BLaER1 (cell line): ENCODE measurements around the gene SDK2.

Experiments used
- H3K27ac ChIP-seq: shearing (Covaris generic); formaldehyde crosslinking; 2 replicates; pipeline ENCODE4 v1.8.1; 2022
- H3K27me3 ChIP-seq: shearing (Covaris generic); formaldehyde crosslinking; 2 replicates; pipeline ENCODE4 v1.8.1; 2022
- H3K36me3 ChIP-seq: shearing (Covaris generic); formaldehyde crosslinking; 2 replicates; pipeline ENCODE4 v1.8.1; 2022
- H3K4me1 ChIP-seq: shearing (Covaris generic); formaldehyde crosslinking; 2 replicates; pipeline ENCODE4 v1.8.1; 2022
- H3K4me2 ChIP-seq: shearing (Covaris generic); formaldehyde crosslinking; 2 replicates; pipeline ENCODE4 v1.8.1; 2022
- H3K4me3 ChIP-seq: shearing (Covaris generic); formaldehyde crosslinking; 2 replicates; pipeline ENCODE4 v1.8.1; 2022
- H3K9ac ChIP-seq: shearing (Covaris generic); formaldehyde crosslinking; 2 replicates; pipeline ENCODE4 v1.8.1; 2022
- H3K9me3 ChIP-seq: shearing (Covaris generic); formaldehyde crosslinking; 2 replicates; pipeline ENCODE4 v1.8.1; 2022
- H4K20me1 ChIP-seq: shearing (Covaris generic); formaldehyde crosslinking; 2 replicates; pipeline ENCODE4 v1.8.1; 2022
- Cebpa-rat ChIP-seq: shearing (Covaris generic); IDR thresholded peaks from 2 replicates; pipeline ENCODE4 v1.8.1; 2022

SDK2 gene

DNA sequence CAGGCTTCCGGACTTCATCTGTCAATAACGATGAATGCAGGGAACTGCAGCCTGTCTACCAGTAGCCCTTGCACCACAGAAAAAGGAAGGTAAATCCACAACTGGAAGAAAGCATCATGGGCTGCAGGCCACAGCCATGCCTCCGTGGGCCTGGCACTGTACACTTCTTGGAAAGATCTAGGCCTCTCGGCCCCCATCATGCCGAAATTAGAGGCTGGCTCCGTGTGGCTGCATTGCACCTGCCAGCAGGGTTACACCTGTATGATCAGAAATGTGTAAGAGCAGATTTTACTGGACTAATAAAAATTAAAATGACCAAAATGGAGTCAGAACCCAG lies 52.2 kb downstream of the SDK2 start:
- H4K20me1 ChIP-seq: no peaks in the 10 kb centered on the region
- no peaks in the 10 kb centered on the region for H3K9me3 ChIP-seq
- H3K27ac ChIP-seq: peak overlapping the region; percentile 90
- no peaks in the 10 kb centered on the region for H3K27me3 ChIP-seq
- H3K4me1 ChIP-seq: peaks cover 100% of the 10 kb centered on the region
- peak overlapping the region; percentile 87 for H3K4me2 ChIP-seq
- H3K9ac ChIP-seq: peak overlapping the region; percentile 78
- TF ChIP-seq Cebpa-rat: no peak
- H3K4me3 ChIP-seq: peak overlapping the region; percentile 51
- H3K36me3 ChIP-seq: no peaks in the 10 kb centered on the region

DNA sequence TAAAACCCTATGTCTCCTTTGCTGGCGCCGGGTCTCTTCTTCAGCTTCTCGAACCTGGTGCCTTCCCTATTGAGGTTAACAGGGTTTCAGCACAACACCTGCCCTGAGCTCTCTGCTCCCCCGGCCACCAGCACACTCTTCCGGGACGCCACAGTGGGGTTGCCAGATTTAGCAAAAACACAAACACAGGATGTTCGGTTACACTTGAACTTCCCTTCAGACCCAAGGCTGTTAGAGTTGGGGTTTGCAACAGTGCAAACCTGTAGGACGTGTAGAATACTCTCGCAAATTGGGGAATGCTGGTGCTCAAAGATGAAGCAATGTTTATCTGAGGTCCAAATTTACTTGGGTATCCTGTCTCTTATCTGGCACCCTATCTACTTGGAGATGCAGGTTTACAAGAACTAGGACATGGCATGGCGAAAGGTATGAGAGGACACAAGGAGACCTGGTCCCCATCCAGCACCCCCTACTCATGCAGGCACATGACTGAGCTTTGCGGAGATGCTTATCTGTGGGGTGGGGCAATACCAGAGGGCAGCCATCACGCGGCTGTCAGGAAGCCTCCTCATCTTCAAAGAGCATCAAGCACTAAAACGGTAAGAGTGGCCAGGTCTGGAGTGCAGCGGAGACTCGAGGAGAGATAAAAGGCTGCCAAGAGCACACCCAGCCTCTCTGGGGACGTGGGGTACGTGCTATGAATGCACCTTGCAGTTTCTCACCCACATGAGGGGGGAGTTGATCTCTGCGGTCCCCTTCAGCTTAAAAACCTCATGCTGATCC lies 52.8 kb downstream of the SDK2 start:
- H3K4me1 ChIP-seq: peaks cover 100% of the 10 kb centered on the region
- no peaks in the 10 kb centered on the region for H3K36me3 ChIP-seq
- H3K27me3 ChIP-seq: no peaks in the 10 kb centered on the region
- peak overlapping the region; percentile 87 for H3K4me2 ChIP-seq
- peak overlapping the region; percentile 90 for H3K27ac ChIP-seq
- H3K4me3 ChIP-seq: peak overlapping the region; percentile 51
- peak overlapping the region; percentile 78 for H3K9ac ChIP-seq
- H3K9me3 ChIP-seq: no peaks in the 10 kb centered on the region
- H4K20me1 ChIP-seq: no peaks in the 10 kb centered on the region
- peak; percentile 48; the same call in 1 of the 2 replicates for TF ChIP-seq Cebpa-rat

DNA sequence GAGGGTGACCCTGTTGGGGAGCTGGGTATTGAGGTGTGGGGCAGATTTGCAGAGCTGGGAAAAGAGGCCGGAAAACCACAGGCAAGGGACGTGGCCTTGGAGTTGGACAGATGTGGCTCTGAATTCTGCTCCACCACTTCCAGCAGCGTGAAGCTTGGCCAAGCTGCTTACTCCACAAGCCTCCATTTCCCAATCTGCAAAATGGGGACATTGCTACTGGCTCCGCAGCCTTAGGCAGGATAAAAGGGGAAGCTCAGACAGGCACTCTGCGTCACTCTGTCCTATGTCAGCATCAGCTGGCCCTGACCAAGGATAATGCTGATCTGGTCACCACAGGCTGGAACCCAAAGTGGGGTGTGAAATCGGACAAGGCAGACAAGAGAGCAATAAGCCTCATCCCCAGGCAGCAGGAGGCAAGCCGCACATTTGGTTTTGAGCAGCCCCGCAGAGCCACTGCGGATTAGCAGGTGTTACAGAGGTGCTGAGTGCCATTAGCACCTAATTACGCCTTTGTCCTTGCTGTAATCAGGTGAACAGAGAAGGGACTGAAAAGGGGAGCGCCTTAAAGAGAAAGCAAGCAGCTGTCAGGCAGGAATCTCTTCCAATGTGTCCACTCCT lies 54.8 kb downstream of the SDK2 start:
- no peaks in the 10 kb centered on the region for H3K27me3 ChIP-seq
- H3K9me3 ChIP-seq: no peaks in the 10 kb centered on the region
- peak overlapping the region; percentile 87 for H3K4me2 ChIP-seq
- no peaks in the 10 kb centered on the region for H3K36me3 ChIP-seq
- no peaks in the 10 kb centered on the region for H4K20me1 ChIP-seq
- H3K4me1 ChIP-seq: peaks cover 100% of the 10 kb centered on the region
- H3K4me3 ChIP-seq: no peak overlapping the region
- peak overlapping the region; percentile 90 for H3K27ac ChIP-seq
- no peak for TF ChIP-seq Cebpa-rat
- H3K9ac ChIP-seq: peak overlapping the region; percentile 49

DNA sequence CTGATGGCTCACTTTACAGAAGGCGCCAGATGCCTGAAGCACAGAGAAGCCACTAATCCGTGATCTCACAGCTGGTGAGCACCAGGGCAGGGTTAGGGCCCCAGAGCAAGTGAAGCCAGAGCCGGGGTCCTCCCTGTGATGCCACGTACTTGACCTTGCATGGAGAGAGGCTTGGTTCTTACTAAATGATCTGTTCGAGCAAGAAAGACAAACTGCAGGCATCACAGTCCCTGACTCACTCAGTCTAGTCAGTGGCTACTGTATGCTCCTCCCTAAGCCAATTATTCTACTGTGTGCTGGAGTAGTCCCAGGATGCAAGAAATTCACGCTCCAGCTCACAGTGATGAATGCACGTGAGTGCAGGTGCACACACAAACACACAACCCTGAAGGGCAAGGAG lies 55.4 kb downstream of the SDK2 start:
- Histone ChIP-seq H3K4me2 (peak overlapping the region; percentile 87), H4K20me1 (no peaks in the 10 kb centered on the region), H3K9ac (peak overlapping the region; percentile 59), H3K27ac (peak overlapping the region; percentile 90), H3K9me3 (no peaks in the 10 kb centered on the region), H3K27me3 (no peaks in the 10 kb centered on the region), H3K36me3 (no peaks in the 10 kb centered on the region), H3K4me3 (no peak overlapping the region), H3K4me1 (peaks cover 100% of the 10 kb centered on the region)
- TF ChIP-seq Cebpa-rat: no peak

DNA sequence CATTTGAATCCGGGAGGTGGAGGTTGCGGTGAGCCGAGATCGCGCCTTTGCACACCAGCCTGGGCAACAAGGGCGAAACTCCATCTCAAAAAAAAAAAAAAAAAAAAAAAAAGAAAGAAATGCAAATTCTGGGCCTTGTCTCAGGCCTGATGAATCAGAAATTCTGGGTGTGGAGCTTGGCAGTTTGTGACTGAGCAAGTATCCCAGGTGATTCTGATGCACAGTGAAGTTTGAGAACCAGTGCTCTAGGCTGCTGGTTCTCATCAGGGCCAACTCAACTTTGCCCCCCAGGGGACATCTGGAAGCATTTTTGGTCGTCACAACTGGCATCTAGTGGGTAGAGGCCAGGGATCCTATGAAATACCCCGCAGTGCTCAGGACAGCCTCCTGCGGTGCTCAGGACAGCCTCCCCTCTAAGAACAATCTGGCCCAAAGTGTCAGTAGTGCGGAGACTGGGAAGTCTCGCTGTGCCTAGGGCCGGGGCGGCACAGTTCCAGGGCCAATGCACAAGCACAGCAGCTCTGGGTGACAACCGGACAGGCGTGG lies 55.9 kb downstream of the SDK2 start:
- H3K4me2 ChIP-seq: peak overlapping the region; percentile 87
- no peaks in the 10 kb centered on the region for H3K9me3 ChIP-seq
- peak overlapping the region; percentile 59 for H3K9ac ChIP-seq

DNA sequence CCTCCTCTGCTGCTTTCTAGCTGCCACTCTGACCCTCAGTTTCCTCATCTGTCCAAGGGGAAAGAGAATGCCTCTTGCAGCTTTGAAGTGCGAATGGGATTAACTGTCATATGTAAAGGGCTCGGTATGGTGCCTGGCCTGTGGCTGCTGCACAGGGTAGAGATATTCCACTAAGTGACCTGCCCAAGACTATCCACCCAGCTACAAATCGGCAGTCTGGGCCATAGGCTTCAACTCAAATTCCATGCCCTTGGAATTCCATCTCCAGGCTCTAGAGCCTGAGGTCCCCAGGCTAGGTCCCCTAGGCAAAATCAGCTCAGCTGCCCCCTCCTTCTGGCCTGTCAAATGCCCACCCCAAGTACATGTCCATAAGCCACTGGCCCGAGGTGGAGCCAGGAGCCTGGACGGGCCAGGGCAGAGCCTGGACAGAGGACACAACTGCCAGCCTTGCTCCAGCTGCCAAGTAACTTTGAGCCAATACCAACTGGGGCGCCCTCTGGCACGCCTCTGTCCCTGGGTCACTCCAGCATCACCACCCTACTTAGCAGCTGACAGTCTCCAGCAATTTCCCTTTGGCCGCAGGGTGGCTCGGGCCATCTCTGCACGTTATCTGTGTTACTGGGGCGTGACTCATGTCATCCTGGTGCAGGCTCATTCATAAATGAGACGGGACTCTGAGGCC lies 57.2 kb downstream of the SDK2 start:
- Histone ChIP-seq H3K9me3 (no peaks in the 10 kb centered on the region), H3K4me1 (peaks cover 100% of the 10 kb centered on the region), H3K27ac (peak overlapping the region; percentile 90), H3K36me3 (no peaks in the 10 kb centered on the region), H4K20me1 (no peaks in the 10 kb centered on the region), H3K9ac (no peak overlapping the region; the same call in 1 of the 2 replicates), H3K4me2 (peak overlapping the region; percentile 87), H3K27me3 (no peaks in the 10 kb centered on the region), H3K4me3 (no peak overlapping the region)
- no peak for TF ChIP-seq Cebpa-rat

More for the DNA sequence above, 55.9 kb downstream of the SDK2 start:
- H3K4me3 ChIP-seq: no peak overlapping the region
- H3K27me3 ChIP-seq: no peaks in the 10 kb centered on the region
- H3K4me1 ChIP-seq: peaks cover 100% of the 10 kb centered on the region
- H3K36me3 ChIP-seq: no peaks in the 10 kb centered on the region
- no peak for TF ChIP-seq Cebpa-rat
- no peaks in the 10 kb centered on the region for H4K20me1 ChIP-seq
- peak overlapping the region; percentile 90 for H3K27ac ChIP-seq

DNA sequence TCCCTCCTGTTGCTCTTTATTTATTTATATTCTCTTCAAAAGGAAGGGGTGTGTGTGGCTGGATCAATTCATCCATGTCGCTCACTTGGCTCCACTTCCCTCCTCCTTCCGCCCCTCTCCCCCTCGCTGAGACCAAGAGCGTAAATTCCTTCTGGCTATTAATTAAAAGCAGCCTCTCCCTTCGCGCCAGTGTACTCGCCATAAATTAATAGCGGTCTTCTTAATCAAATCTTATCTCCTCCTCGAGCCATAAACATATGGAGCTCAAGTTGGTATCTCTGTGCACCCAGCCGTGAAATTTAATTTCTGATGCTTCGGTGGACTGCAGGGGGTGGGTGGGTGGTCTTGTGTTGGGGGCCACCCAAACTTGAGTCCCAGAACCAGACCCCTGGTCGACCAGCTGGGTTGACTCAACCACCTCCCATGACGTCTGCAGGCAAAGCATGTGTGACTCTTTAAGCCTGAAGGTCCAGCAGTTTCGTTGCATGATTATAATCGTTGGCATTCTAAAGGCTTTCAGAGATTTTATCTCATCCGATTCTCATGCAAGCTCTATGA lies 57.9 kb downstream of the SDK2 start:
- H3K27ac ChIP-seq: peak overlapping the region; percentile 74; the same call in 1 of the 2 replicates
- H3K4me2 ChIP-seq: peak overlapping the region; percentile 87
- no peaks in the 10 kb centered on the region; the same call in 1 of the 2 replicates for H4K20me1 ChIP-seq
- no peak overlapping the region for H3K4me3 ChIP-seq
- H3K36me3 ChIP-seq: no peaks in the 10 kb centered on the region
- no peak overlapping the region; the same call in 1 of the 2 replicates for H3K9ac ChIP-seq
- no peaks in the 10 kb centered on the region for H3K27me3 ChIP-seq
- H3K4me1 ChIP-seq: peaks cover 100% of the 10 kb centered on the region
- TF ChIP-seq Cebpa-rat: no peak
- H3K9me3 ChIP-seq: no peaks in the 10 kb centered on the region

DNA sequence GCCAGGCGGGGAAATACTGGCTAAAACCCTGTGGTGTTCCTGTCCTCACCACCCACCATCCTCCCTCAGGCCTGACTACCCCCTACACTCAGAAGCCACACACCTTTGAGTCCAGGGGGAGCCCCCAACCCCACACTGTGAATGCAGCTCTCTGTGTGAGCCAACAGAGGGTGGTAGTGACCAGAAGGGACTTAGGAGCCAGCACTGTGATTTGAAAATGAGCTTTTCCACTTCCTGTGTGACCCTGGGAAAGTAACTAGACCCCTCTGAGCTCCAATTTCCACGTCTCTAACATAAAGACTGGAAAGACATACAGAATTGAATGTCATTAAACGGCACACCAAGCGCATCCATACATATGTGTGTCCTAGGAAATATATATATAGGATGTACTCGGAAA lies 58.7 kb downstream of the SDK2 start:
- Histone ChIP-seq H3K27ac (peak overlapping the region; percentile 74), H3K36me3 (no peaks in the 10 kb centered on the region), H3K9me3 (no peaks in the 10 kb centered on the region), H3K4me2 (peak overlapping the region; percentile 87), H3K4me3 (no peak overlapping the region), H4K20me1 (no peaks in the 10 kb centered on the region; the same call in 1 of the 2 replicates), H3K4me1 (peaks cover 97% of the 10 kb centered on the region), H3K9ac (no peak overlapping the region; the same call in 1 of the 2 replicates), H3K27me3 (no peaks in the 10 kb centered on the region)
- no peak for TF ChIP-seq Cebpa-rat

DNA sequence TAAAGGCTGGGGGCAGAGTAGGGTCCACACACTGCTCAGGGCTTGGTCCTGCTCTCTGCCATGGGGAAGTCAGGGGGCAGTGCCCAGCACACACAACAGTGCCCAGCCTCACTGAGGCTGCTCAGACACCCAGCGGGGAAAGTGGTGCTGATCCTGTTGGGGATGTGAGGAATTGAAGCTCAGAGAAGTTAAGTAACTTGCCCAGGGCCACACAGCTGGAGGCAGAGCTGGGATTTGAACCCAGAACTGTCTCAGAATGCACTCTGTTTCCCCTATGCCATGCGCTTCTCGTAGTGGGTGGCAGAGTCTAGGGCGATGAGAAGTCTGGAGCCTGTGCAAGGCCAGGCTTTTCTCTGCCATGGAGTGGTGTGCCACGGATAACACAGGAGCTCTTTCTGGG lies 59.3 kb downstream of the SDK2 start:
- Histone ChIP-seq H3K27me3 (no peaks in the 10 kb centered on the region), H3K9ac (peak overlapping the region; percentile 17; the same call in 1 of the 2 replicates), H3K27ac (peak overlapping the region; percentile 74), H3K4me2 (peak overlapping the region; percentile 87), H4K20me1 (no peaks in the 10 kb centered on the region; the same call in 1 of the 2 replicates), H3K9me3 (no peaks in the 10 kb centered on the region), H3K4me1 (peaks cover 91% of the 10 kb centered on the region), H3K36me3 (no peaks in the 10 kb centered on the region), H3K4me3 (no peak overlapping the region)
- TF ChIP-seq Cebpa-rat: no peak
